Left ventricle myocardium superior (tissue), 1 donor: ENCODE data around the gene GID8. TPM values are rescaled to one million over a fixed set of nuclear protein-coding genes. Genes with fewer than 3 reads are reported as not detected.

Source experiments
- ATAC-seq: fragments of 200-7000 bp; cut with Tn5 transposase; one replicate; pipeline ENCODE4 v1.9.1; 2020; ENCODE audit warnings: mild to moderate bottlenecking, moderate library complexity
- DNase-seq: peaks from one replicate; pipeline ENCODE4 v3.0.0-alpha.2; 2020
- intact Hi-C: fragments of 100-400 bp; cut with micrococcal nuclease; formaldehyde crosslinking; loops from one replicate; pipeline ENCODE4 v1.11.0; 2022
- total RNA-seq: library from RNA; stranded (reverse); fragmentation: NEBNext Ultra II Directional; extraction: Animal tissue kit (Norgen Biotek cat#: 25700); gene quantifications from one replicate; pipeline ENCODE4 v1.2.1, GENCODE V29; 2021
- donor health status: DM: no; HTN: yes; CAD: no; lungs with severe emphysema.

Gene GID8
- total RNA-seq, 1 donor from 2014 or later, result 16.1 TPM

DNA sequence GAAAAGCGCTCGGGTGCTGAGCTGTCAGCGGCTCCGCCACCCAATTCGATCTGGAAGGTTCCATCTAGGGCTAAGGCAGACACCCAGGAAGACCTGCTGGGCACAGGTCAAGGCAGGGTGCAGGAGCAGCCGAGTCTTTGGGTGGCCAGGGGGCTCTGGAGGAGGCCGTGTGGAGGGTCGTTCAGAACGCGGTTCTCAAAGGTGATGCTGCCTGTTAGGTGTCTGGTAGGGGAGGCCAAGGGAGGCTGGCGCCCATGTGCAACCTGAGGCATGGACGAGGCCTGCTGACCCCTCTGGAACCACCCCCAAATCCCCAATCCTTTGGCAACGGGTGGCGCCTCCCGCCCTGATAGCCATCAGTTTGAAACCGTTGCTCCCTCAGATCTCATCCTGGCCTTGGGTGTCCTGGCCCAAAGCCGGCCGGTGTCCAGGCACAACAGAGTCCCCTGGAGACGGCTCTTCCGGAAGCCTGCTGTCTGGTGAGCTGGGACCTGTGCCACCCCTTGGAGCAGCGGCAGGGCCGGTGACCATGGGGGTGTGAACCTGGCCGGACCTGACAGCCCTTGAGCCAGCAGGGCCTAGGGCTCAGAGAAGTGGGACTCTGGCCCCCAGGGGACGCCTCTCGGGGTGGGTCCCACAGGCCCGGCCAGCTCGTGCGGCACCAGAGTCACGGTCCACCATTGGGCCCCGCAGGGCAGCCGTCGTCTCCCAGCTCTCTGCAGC lies 25.1 kb downstream of the GID8 start:
- DNase-seq, result peak; percentile 13
- intact Hi-C loops, result no loop called here
- ATAC-seq, result no peak

DNA sequence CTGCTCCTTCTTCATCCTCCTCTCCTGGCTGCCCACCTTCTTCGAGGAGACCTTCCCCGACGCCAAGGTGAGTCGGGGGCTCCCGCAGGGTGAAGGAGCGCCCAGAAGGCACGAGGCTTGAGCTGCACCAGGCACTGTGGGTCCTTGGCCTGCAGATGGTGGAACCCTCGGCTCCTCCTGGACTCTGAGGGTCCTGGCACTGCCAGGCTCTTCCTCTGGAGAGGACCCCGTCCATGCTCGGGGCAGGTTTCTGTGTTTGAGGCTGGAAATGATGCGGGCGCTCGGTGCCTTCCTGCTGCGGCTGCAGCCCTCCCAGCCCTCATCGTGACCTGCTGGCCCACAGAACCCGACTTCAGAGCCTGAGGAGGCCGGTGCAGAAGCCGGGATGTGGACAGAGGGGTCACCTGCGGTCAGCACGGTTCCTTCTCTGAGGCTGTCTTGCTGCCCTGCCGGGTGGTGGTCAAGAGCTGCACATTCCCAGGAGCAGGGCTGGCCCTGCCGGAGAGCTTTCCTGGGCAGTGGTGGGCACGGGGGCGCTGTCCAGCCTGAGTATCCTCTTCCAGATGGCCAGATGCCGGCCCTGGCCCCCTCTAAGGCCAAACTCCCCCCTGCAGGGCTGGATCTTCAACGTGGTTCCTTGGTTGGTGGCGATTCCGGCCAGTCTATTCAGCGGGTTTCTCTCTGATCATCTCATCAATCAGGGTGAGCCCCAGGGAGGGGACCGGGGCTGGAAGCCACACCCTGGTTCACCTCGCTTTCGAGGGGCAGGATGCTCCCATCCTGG lies 25.9 kb downstream of the GID8 start:
- intact Hi-C loops, result no loop called here
- ATAC-seq (no peak), DNase-seq (peak; percentile 12)

DNA sequence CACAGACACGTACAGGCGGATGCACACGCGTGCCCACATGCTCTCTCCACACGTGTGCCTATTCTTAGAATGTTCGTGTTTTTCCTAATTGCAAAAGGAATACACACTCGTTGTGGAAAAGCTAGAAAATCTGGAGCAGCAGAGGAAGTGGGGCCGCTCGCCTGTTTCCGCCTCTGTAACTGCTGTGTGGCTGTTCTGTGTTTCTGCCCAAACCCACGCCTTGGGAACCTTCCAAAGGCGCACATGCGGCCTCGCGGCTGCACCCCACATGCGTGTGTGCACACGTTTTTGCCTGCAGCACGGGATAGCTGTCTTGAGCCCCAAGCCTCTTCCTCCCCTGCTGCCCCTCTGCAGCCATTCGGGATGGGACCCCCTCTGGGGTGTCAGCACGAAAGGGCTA lies 26.8 kb downstream of the GID8 start:
- intact Hi-C loops, result no loop called here

DNA sequence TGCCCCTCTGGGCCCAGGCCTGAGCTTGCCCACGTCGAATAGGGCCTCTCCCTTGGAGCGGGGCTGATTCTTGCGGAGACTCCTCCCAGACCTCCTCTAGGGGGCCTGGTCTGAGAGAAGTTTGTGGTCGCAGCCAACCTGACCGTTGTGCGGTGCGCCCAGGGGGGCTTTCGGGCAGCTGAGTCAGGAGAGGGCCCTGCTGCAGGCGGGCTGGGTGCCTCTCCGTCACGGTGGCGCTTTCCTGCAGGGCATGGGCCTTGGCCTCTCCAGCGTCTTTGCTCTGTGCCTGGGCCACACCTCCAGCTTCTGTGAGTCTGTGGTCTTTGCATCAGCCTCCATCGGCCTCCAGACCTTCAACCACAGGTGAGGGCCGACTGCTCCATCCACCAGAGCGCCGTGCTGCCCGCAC lies 27.4 kb downstream of the GID8 start:
- DNase-seq (no peak), ATAC-seq (no peak)
- intact Hi-C loops, result no loop called here

More for the DNA sequence above, 26.8 kb downstream of the GID8 start:
- no peak for ATAC-seq
- no peak for DNase-seq

DNA sequence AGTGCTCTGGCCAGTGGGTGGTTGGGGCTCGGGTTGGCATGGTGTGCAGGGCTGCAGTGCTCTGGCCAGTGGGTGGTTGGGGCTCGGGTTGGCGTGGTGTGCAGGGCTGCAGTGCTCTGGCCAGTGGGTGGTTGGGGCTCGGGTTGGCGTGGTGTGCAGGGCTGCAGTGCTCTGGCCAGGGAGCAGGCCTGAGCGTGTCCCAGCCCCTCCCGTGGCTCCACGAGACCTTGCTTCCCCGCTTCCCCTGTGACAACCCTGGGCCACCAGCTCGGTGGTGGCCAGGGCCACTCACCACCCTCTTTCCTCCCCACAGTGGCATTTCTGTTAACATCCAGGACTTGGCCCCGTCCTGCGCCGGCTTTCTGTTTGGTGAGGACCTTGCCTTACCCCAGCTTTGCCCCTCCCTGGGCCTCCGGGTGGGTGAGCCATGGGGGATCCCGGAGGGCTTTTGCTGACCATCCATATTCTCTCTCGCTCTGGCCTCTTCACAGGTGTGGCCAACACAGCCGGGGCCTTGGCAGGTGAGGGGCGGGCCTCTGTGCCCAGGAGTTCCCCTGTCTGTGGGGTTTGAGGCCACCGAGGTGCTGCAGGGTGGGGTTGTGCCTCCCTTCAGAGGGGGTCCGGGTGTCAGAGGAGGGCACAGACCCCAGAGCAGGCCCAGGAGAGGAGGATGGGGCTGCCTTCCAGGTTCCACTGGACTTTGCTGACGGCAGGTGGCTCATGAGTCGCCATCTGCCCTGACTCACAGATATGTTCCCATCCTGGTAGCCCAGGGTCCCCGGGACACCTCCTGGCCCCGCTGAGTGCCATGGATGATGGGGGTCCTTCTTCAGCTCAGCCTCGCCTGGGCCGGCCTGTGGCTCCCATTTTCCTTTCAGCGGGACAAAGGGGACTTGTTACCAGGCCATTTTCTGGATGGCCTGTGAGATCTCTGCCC lies 28.5 kb downstream of the GID8 start:
- no peak for DNase-seq

DNA sequence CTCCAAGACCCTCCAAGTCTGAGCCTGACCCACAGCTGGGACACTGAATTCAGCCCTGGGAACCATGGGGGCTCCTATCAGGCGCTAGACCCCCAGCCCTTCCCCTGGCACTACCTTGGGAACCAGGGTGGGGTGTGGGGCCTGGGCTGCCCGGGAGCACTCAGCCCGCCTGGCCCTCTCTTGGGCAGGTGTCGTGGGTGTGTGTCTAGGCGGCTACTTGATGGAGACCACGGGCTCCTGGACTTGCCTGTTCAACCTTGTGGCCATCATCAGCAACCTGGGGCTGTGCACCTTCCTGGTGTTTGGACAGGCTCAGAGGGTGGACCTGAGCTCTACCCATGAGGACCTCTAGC lies 29.2 kb downstream of the GID8 start:
- no peak for ATAC-seq
- intact Hi-C loops, result no loop called here
- DNase-seq, result no peak

More for the DNA sequence above, 28.5 kb downstream of the GID8 start:
- intact Hi-C loops, result no loop called here
- ATAC-seq, result no peak

DNA sequence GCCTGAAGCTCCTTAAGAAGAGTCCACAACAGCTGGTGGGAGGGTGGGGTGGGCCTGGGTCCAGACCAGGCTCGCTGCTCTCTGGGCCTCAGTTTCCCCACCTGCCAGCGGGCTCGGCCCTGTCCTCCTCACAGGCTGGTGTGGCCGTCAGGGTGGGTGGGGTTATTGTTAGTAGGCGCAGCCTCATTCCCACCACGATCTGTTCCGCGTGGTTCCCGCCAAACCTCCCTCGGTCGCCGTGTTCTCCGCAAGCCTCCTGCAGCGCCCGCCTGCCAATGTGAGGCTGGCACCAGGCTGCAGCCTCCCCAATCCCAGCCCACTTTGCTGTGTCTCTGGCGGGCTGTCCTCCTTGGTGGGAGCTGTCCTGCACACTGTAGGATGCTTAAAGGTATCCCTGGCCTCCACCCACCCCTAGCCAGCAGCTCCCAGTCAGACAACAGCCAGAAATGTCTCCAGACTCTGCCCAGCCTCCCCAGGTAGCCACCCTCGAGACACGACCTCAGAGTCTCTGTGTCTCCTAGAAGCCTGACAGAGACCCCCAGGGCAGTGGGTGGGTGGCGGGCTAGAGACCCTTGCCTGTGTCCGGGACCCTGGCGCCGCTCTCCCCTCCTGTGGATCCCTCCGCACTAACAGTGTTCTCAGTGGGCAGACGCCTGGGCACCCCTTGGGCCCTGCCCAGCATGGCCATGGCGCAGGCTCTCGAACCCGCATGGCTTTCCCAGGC lies 29.8 kb downstream of the GID8 start:
- intact Hi-C loops, result no loop called here
- DNase-seq (no peak), ATAC-seq (no peak)

DNA sequence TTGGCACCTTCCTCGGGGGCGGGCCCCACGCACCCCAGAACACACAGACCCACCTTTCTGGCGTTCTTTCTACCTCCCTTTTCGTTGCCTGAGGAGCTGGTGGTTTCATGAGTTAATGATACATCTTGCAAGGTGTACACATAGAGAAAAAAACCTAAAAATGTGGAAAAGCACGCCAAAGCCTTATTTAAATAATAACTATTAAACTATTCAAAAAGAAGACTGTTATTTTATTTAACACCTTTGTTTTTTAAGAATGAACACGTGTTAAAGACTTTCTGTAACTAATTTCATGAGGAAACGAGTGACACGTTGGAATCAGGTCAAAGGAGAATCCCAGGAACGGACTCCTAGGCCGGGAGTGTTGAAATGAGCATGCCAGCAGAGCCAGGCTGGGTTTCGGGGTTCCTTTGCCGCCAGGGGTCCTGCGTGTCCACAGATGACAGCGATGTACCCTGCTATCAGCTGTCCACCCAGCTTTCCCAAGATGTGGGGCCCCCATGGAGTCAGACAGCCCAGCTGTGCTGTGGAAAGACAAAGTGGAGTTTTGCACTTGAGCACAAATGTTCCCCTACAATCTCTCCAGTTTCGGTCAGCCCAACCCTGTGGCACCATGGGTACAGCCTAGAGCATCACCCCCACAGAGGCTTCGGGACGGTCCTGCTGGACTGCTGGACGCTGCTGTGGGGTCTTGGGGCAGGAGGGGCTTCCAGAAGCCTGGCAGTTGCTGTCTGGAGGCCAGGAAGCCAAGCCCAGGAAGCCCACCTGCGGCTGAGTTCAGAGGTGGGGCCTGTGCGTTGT lies 30.6 kb downstream of the GID8 start:
- no peak for ATAC-seq
- intact Hi-C loops, result no loop called here
- DNase-seq, result no peak

DNA sequence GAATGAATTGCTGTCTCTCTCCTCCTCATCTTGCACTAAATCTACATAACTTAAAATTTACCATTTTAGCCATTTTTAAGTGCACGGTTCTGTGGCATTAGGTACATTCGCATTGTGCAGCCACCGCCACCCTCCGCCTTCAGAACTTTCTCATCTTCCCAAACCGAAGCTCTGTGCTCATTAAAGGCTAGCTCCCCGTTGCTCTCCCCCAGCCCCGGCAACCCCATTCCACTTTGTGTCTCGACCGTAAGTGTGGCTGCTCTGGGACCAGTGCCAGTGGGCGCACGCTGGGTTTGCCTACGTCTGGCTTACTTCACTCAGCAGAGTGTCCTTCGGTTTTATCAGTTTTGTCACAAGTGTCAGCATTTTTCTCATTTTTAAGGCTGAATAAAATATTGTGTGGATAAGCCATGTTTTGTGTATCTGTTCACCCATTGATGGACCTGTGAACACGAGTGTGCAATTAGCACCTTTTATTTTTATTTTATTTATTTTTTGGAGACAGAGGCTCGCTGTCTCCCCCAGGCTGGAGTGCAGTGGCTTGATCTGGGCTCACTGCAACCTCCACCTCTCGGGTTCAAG lies 31.3 kb downstream of the GID8 start:
- DNase-seq (peak; percentile 55), ATAC-seq (no peak)
- intact Hi-C loops, result no loop called here

DNA sequence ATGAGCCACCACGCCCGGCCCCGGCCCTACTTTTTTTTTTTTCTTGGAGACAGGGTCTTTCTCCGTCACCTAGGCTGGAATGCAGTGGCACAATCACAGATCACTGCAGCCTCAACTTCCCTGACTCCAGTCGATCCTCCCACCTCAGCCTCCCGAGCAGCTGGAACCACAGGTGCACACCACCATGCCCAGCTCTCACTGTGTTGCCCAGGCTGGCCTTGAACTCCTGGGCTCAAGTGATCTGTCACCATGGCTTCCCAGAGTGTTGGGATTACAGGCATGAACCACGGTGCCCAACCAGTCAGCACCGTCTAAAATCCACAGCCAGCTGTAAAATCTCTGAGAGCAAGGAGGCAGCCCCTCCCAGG lies 32.0 kb downstream of the GID8 start:
- no peak for DNase-seq
- intact Hi-C loops, result no loop called here

DNA sequence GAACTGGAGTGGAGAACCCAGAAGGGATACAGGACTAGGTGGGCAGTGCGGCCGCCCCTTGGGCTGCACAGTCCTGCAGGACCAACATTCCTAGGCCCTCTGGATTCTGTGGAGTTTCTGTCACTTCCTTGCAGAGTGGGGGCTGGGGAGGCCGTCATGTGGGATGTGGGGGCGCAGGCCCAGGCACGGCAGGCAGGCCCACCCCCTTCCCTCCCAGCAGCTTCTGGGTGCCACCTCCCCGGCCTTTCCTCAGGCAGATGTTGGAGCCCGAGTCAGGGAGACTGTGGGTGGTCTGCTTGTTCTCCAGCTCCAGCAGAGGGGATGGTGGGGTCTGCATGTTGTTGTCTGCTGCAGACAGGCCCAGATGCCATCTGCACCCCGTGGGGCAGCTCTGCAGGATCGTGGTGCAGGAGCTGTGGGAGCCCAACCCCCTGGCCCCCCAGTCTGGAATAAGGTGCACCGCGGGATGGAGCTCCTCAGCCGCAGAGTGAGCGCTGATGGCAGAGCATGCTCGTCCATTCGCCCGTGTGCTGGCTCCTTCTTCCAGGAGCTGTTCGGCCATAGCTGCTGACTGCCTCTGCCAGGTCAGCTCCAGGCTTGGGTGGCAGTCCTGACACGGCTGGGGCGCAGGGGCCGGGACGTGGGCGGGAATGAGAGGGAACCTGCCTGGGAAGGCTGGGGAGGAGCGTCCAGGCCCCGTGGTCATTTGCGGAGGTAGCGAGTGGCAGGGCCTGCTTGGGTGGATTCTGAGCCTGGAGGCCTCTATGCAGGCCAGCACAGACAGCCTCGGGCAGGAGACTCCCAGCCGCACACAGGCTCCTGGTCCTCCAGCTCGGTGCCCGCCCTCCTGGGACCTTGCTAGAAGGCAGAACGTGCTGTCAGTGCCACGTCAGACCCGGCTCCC lies 32.6 kb downstream of the GID8 start:
- ATAC-seq (no peak), DNase-seq (no peak)
- intact Hi-C loops, result no loop called here

More for the DNA sequence above, 32.0 kb downstream of the GID8 start:
- ATAC-seq, result no peak

DNA sequence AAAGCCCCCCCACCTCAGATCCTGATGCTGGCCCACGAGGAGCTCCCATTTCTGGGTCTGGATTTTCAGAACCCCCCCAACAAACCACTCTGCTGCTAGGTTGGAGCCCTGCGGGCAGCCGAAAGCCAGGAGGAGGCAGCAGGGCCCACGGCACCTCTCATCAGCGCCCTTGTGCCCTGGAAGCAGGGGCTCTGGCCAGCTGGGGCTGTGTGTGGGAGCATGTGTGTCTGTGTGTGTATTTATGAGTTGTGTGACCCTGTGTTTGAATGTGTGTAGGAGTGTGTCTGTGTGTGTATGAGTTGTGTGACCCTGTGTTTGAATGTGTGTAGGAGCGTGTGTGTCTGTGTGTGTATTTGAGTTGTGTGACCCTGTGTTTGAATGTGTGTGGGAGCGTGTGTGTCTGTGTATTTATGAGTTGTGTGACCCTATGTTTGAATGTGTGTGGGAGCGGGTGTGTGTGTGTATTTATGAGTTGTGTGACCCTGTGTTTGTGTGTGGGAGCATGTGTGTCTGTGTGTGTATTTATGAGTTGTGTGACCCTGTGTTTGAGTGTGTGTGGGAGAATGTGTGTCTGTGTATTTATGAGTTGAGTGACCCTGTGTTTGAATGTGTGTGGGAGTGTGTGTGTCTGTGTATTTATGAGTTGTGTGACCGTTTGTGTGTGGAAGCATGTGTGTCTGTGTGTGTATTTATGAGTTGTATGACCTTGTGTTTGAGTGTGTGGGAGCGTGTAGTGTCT lies 33.4 kb downstream of the GID8 start:
- no peak for ATAC-seq

DNA sequence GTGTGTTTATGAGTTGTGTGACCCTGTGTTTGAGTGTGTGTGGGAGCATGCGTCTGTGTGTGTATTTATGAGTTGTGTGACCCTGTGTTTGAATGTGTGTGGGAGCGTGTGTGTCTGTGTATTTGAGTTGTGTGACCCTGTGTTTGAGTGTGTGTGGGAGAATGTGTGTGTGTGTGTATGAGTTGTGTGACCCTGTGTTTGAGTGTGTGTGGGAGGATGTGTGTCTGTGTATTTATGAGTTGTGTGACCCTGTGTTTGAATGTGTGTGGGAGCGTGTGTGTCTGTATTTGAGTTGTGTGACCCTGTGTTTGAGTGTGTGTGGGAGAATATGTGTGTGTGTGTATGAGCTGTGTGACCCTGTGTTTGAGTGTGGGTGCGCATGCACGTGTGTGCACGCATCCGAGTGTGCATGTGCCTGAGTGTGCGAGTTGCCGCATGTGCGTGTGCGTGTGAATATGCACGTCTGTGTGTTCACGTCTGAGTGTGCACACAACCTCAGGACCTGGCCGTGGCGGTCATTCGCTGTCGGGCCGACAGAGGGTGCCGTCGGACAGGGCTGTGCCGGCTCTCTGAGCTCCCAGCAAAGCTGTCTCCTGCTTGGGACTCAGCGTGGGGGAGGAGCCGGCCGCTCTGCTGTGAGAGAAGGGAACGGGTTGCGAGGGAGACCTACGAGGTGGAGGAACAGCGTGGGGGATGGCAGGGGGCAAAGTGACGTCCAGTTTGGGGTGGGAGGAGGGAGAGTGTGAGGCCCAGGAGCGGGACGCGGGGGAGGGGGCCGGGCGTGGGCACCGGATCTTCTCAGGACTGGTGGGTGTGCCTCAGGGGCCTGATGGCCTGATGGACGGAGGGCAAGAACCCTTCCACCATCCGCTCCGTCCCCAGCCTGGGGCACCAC lies 34.2 kb downstream of the GID8 start:
- intact Hi-C loops, result no loop called here
- peak; percentile 97 for ATAC-seq
- peak; percentile 91 for DNase-seq

More for the DNA sequence above, 33.4 kb downstream of the GID8 start:
- DNase-seq, result no peak
- intact Hi-C loops, result no loop called here

DNA sequence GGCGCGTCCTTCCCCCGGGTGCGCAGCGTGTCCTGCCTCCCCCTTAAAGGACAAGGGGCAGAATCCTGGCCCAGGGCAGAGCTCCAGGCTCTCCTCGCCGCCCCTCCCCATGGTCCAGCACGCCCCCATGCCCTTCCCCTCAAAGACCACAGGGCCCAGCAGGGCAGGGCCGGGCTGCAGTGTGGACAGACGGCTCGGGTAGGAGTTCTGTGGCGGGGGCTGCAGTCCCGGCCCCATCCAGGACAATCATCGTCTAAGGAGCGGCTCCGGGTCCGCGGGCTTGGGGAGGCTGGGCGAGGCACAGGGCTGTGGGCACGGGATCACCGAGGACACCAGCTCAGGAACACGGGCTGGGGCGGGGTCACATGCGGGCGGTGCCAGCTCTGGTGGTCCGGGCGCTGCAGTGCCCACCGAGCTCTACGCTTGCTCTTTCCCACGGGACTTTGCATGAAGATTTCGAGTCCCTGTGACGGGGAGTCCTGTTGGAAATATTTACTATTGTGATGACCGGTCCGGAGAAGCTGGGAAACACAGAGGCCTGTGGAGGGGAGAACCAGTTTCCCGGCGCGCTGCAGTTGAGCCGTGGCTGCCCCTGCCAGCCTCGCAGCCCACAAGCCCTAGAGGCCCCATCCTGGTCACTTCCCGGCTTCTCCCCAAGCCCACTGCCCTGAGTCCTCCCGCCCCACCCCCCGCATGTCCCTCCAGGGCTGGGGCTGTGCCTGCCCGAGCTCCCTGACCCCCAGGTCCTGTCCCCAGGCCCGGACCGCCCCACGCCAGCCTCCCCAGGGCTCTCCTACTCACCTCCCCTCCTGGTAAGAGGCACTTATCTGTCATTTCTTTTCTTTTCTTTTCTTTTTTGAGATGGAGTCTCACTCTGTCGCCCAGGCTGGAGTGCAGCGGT lies 35.1 kb downstream of the GID8 start:
- intact Hi-C loops, result no loop called here
- no peak for ATAC-seq
- no peak for DNase-seq
